Measurements from ENCODE around the gene MIER3.

Gene MIER3

GRCh38 chr5:56919942-56920662, 31.8 kb downstream of the MIER3 start:
- TF ChIP-seq CTCF (IDR thresholded peaks at IDR 0.05; ENCODE audit: control insufficient read depth, insufficient read depth, low read depth, low read length, missing control alignments), result no peak
- no peak for DNase-seq (ENCODE audit: low read depth)
- no peak overlapping the region for H3K4me3 ChIP-seq (ENCODE audit: control insufficient read depth, low read depth, low read length)

DNA sequence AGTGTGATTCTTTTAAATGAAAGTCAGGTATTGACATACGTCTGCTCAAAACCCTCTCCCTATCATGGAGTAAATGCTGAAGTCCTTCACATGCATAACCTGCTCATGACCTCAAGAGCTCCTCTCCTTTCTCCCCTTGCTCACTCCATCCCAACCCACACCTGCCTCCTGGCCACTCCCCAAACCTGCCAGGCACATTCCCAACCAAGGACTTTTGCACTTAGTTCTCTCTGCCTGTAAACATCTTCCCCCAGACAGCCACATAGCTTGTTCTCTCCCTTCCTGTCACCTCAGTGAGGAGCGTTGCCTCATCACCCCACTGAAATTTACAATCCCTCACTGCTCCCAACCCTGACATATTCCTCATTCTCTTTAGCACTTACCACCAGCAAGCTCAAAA, 33.9 kb downstream of the MIER3 start:
- no peak for TF ChIP-seq CTCF (IDR thresholded peaks at IDR 0.05; ENCODE audit: control insufficient read depth, insufficient read depth, low read depth, low read length, missing control alignments)
- H3K4me3 ChIP-seq (ENCODE audit: control insufficient read depth, low read depth, low read length), result no peak overlapping the region
- DNase-seq (ENCODE audit: low read depth), result no peak

- H3K4me3 ChIP-seq (ENCODE audit: control insufficient read depth, low read depth, low read length), result no peak overlapping the region
- no peak for DNase-seq (ENCODE audit: low read depth)
- no peak for TF ChIP-seq CTCF (IDR thresholded peaks at IDR 0.05; ENCODE audit: control insufficient read depth, insufficient read depth, low read depth, low read length, missing control alignments)
Measured at GRCh38 chr5:56917534-56917933, 34.4 kb downstream of the MIER3 start.

- no peak for DNase-seq (ENCODE audit: low read depth)
- TF ChIP-seq CTCF (IDR thresholded peaks at IDR 0.05; ENCODE audit: control insufficient read depth, insufficient read depth, low read depth, low read length, missing control alignments), result no peak
- no peak overlapping the region for H3K4me3 ChIP-seq (ENCODE audit: control insufficient read depth, low read depth, low read length)
Measured at GRCh38 chr5:56914678-56915077, 37.2 kb downstream of the MIER3 start.

- H3K4me3 ChIP-seq (ENCODE audit: control insufficient read depth, low read depth, low read length), result no peak overlapping the region
- no peak for TF ChIP-seq CTCF (IDR thresholded peaks at IDR 0.05; ENCODE audit: control insufficient read depth, insufficient read depth, low read depth, low read length, missing control alignments)
- DNase-seq (ENCODE audit: low read depth), result no peak
Measured at GRCh38 chr5:56913766-56914165, 38.2 kb downstream of the MIER3 start.

- DNase-seq (ENCODE audit: low read depth), result no peak
- H3K4me3 ChIP-seq (ENCODE audit: control insufficient read depth, low read depth, low read length), result peak overlapping the region; percentile 66
- TF ChIP-seq CTCF (IDR thresholded peaks at IDR 0.05; ENCODE audit: control insufficient read depth, insufficient read depth, low read depth, low read length, missing control alignments), result no peak
Measured at GRCh38 chr5:56910210-56910965, 41.5 kb downstream of the MIER3 start.
